ENCODE measurements around the gene FBXW7. TPM values are rescaled to one million over a fixed set of nuclear protein-coding genes. Genes with fewer than 3 reads are reported as not detected.

Gene FBXW7
- total and polyA plus RNA-seq, 2 of the 13 experiments (the other 11 are each of a cell fraction or from before 2014, with no cell fraction given): 5.0 to 40.9 TPM

GRCh38 chr4:152485726-152486276 lies 50.1 kb downstream of the FBXW7 start (continued):
- TF ChIP-seq HIC2 (CRISPR knock-in tag; IDR thresholded peaks at IDR 0.05; ENCODE audit: low read depth): no peak
- TF ChIP-seq KMT2B (CRISPR knock-in tag; IDR thresholded peaks at IDR 0.05): 0 out of 2 replicates have a peak, but pooled peaks have one; percentile 27
- TF ChIP-seq HOXA3 (CRISPR knock-in tag; IDR thresholded peaks at IDR 0.05): peak; percentile 95
- TF ChIP-seq ZNF737 (CRISPR knock-in tag; IDR thresholded peaks at IDR 0.05; ENCODE audit: borderline replicate concordance): no peak
- TF ChIP-seq ZNF205 (CRISPR knock-in tag; IDR thresholded peaks at IDR 0.05): peak; percentile 48; the same call in 1 of the 2 replicates
- TF ChIP-seq CAMTA2 (CRISPR knock-in tag; IDR thresholded peaks at IDR 0.05; ENCODE audit: borderline replicate concordance): no peak
- TF ChIP-seq ATF1 (CRISPR knock-in tag; IDR thresholded peaks at IDR 0.05): peak; percentile 82
- TF ChIP-seq ETV6 (CRISPR knock-in tag; conservative IDR thresholded peaks at IDR 0.05): no peak
- TF ChIP-seq SMYD3 (CRISPR knock-in tag; IDR thresholded peaks at IDR 0.05): peak; percentile 68
- no peak for TF ChIP-seq FOXP1 (IDR thresholded peaks at IDR 0.05)
- TF ChIP-seq FOXP1 (CRISPR knock-in tag; IDR thresholded peaks at IDR 0.05): peak; percentile 78
- peak; percentile 77 for TF ChIP-seq ZGPAT (CRISPR knock-in tag; IDR thresholded peaks at IDR 0.05)
- peak; percentile 48; the same call in 1 of the 2 replicates for TF ChIP-seq MBD4 (IDR thresholded peaks at IDR 0.05; ENCODE audit: borderline replicate concordance, low read length)
- TF ChIP-seq ETS1 (CRISPR knock-in tag; IDR thresholded peaks at IDR 0.05): no peak
- TF ChIP-seq PPARG (CRISPR knock-in tag; conservative IDR thresholded peaks at IDR 0.05): peak; percentile 95
- TF ChIP-seq ZNF230 (CRISPR knock-in tag; IDR thresholded peaks at IDR 0.05): no peak
- no peak for TF ChIP-seq MATR3 (CRISPR knock-in tag; IDR thresholded peaks at IDR 0.05)
- no peak for TF ChIP-seq GABPA (IDR thresholded peaks at IDR 0.05; ENCODE audit: low read depth, low read length)
- peak; percentile 41; the same call in 1 of the 2 replicates for TF ChIP-seq GABPA (CRISPR knock-in tag; IDR thresholded peaks at IDR 0.05; ENCODE audit: low read depth)
- TF ChIP-seq MEIS1 (CRISPR knock-in tag; IDR thresholded peaks at IDR 0.05; ENCODE audit: borderline replicate concordance): peak; percentile 63; the same call in 1 of the 2 replicates
- TF ChIP-seq ELF3 (CRISPR knock-in tag; IDR thresholded peaks at IDR 0.05): peak; percentile 76
- TF ChIP-seq ZBTB20 (CRISPR knock-in tag; IDR thresholded peaks at IDR 0.05; ENCODE audit: borderline replicate concordance, low read depth): 0 out of 2 replicates have a peak, but pooled peaks have one; percentile 78
- no peak for TF ChIP-seq ZNF7 (CRISPR knock-in tag; IDR thresholded peaks at IDR 0.05)
- TF ChIP-seq TSC22D2 (CRISPR knock-in tag; IDR thresholded peaks at IDR 0.05; ENCODE audit: borderline replicate concordance): no peak
- 0 out of 2 replicates have a peak, but pooled peaks have one; percentile 37 for TF ChIP-seq MTF1 (CRISPR knock-in tag; IDR thresholded peaks at IDR 0.05)
- peak; percentile 74 for TF ChIP-seq NCOA2 (CRISPR knock-in tag; IDR thresholded peaks at IDR 0.05)
- no peak for TF ChIP-seq KLF13 (CRISPR knock-in tag; IDR thresholded peaks at IDR 0.05)

Data from HepG2 (cell line).